Measurements from ENCODE around the gene PLCB1.

The PLCB1 gene

GRCh38 chr20:8489094-8489883 lies 357.2 kb downstream of the PLCB1 start:
- no peak for FAIRE-seq

GRCh38 chr20:8490076-8490830 lies 358.2 kb downstream of the PLCB1 start:
- FAIRE-seq (no peak), DNase-seq (ENCODE audit: low spot score) (no peak)

More at GRCh38 chr20:8489094-8489883, 357.2 kb downstream of the PLCB1 start:
- DNase-seq (ENCODE audit: low spot score): no peak

- no peak for DNase-seq (ENCODE audit: low spot score)
- FAIRE-seq: no peak
These were observed 360.1 kb downstream of the PLCB1 start for GRCh38 chr20:8492173-8492572.

GRCh38 chr20:8498571-8498970 lies 366.5 kb downstream of the PLCB1 start:
- no peak for FAIRE-seq

GRCh38 chr20:8504030-8504429 lies 372.0 kb downstream of the PLCB1 start:
- FAIRE-seq (no peak), DNase-seq (ENCODE audit: low spot score) (no peak)

More at GRCh38 chr20:8498571-8498970, 366.5 kb downstream of the PLCB1 start:
- DNase-seq (ENCODE audit: low spot score): no peak

GRCh38 chr20:8505476-8506200 lies 373.6 kb downstream of the PLCB1 start:
- DNase-seq (ENCODE audit: low spot score) (no peak), FAIRE-seq (no peak)

GRCh38 chr20:8507231-8507630 lies 375.2 kb downstream of the PLCB1 start:
- no peak for FAIRE-seq
- no peak for DNase-seq (ENCODE audit: low spot score)

- FAIRE-seq: no peak
- DNase-seq (ENCODE audit: low spot score): no peak
These were observed 377.7 kb downstream of the PLCB1 start for GRCh38 chr20:8509809-8510208.

GRCh38 chr20:8510808-8511207 lies 378.7 kb downstream of the PLCB1 start:
- FAIRE-seq (no peak), DNase-seq (ENCODE audit: low spot score) (no peak)

GRCh38 chr20:8512003-8512402 lies 379.9 kb downstream of the PLCB1 start:
- no peak for FAIRE-seq

GRCh38 chr20:8515810-8516435 lies 383.9 kb downstream of the PLCB1 start:
- DNase-seq (ENCODE audit: low spot score): no peak
- FAIRE-seq: no peak

More at GRCh38 chr20:8512003-8512402, 379.9 kb downstream of the PLCB1 start:
- no peak for DNase-seq (ENCODE audit: low spot score)

- FAIRE-seq: no peak
These were observed 386.8 kb downstream of the PLCB1 start for GRCh38 chr20:8518878-8519277.

GRCh38 chr20:8519887-8520286 lies 387.8 kb downstream of the PLCB1 start:
- DNase-seq (ENCODE audit: low spot score) (no peak), FAIRE-seq (no peak)

More at GRCh38 chr20:8518878-8519277, 386.8 kb downstream of the PLCB1 start:
- no peak for DNase-seq (ENCODE audit: low spot score)

- DNase-seq (ENCODE audit: low spot score) (no peak), FAIRE-seq (no peak)
These were observed 390.1 kb downstream of the PLCB1 start for GRCh38 chr20:8522168-8522567.

GRCh38 chr20:8523684-8524083 lies 391.6 kb downstream of the PLCB1 start:
- FAIRE-seq: no peak
- no peak for DNase-seq (ENCODE audit: low spot score)

- FAIRE-seq (no peak), DNase-seq (ENCODE audit: low spot score) (no peak)
These were observed 392.3 kb downstream of the PLCB1 start for GRCh38 chr20:8524101-8525016.

- FAIRE-seq: no peak
- no peak for DNase-seq (ENCODE audit: low spot score)
These were observed 392.9 kb downstream of the PLCB1 start for GRCh38 chr20:8525017-8525343.

GRCh38 chr20:8526610-8527009 lies 394.5 kb downstream of the PLCB1 start:
- FAIRE-seq: no peak
- no peak for DNase-seq (ENCODE audit: low spot score)

- FAIRE-seq: no peak
- no peak for DNase-seq (ENCODE audit: low spot score)
These were observed 396.1 kb downstream of the PLCB1 start for GRCh38 chr20:8527998-8528723.

- no peak for FAIRE-seq
- no peak for DNase-seq (ENCODE audit: low spot score)
These were observed 398.0 kb downstream of the PLCB1 start for GRCh38 chr20:8530022-8530421.

Measured in urothelium cell line (cell line).